ENCODE results near the gene PNMA8C.

The PNMA8C gene

DNA sequence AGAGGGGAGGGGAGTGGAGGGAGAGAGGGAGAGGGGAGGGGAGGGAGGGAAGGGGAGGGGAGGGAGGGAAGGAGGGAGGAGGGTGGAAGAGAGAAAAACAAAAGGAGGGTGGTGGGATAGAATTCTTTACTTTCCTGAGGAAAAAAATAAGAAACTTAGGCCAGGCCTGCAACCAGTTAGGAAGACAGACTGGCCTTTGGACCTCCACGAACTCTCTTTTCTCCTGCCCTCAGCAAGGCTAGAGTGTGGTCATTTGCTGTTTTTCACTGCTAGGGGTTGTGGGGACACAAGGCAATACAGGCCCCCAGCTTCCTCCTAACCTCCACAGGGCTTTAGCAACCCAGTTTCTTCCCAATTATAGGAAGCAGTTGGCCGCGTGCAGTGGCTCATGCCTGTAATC is 19.5 kb downstream of the PNMA8C start:
- POLR2A ChIA-PET: interaction anchor here (1.2 kb wide), 1 partner anchor 23 kb away, joined by 3 read pairs; no protein-coding TSS in a partner anchor
- DNase-seq (ENCODE audit: extremely low spot score): no peak
- CTCF ChIA-PET: no interaction called here
- TF ChIP-seq TARDBP (IDR thresholded peaks at IDR 0.05) (no peak), HDGF (IDR thresholded peaks at IDR 0.05; ENCODE audit: borderline replicate concordance) (no peak), LEF1 (IDR thresholded peaks at IDR 0.05; ENCODE audit: borderline replicate concordance) (no peak), BHLHE40 (IDR thresholded peaks at IDR 0.05; ENCODE audit: borderline replicate concordance) (no peak), FOXK2 (IDR thresholded peaks at IDR 0.05) (no peak), SUZ12 (IDR thresholded peaks at IDR 0.05) (no peak), L3MBTL2 (conservative IDR thresholded peaks at IDR 0.05) (no peak), ELF4 (IDR thresholded peaks at IDR 0.05) (no peak), ZNF384 (IDR thresholded peaks at IDR 0.05) (no peak), SP1 (IDR thresholded peaks at IDR 0.05) (no peak), ARNT (IDR thresholded peaks at IDR 0.05) (no peak), FOXA1 (IDR thresholded peaks at IDR 0.05) (no peak), CTBP1 (IDR thresholded peaks at IDR 0.05; ENCODE audit: borderline replicate concordance) (no peak), FOXM1 (IDR thresholded peaks at IDR 0.05; ENCODE audit: borderline replicate concordance) (no peak), NFRKB (IDR thresholded peaks at IDR 0.05) (no peak)
- TF ChIP-seq, protein P1, sequence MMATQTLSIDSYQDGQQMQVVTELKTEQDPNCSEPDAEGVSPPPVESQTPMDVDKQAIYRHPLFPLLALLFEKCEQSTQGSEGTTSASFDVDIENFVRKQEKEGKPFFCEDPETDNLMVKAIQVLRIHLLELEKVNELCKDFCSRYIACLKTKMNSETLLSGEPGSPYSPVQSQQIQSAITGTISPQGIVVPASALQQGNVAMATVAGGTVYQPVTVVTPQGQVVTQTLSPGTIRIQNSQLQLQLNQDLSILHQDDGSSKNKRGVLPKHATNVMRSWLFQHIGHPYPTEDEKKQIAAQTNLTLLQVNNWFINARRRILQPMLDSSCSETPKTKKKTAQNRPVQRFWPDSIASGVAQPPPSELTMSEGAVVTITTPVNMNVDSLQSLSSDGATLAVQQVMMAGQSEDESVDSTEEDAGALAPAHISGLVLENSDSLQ (IDR thresholded peaks at IDR 0.05): no peak

DNA sequence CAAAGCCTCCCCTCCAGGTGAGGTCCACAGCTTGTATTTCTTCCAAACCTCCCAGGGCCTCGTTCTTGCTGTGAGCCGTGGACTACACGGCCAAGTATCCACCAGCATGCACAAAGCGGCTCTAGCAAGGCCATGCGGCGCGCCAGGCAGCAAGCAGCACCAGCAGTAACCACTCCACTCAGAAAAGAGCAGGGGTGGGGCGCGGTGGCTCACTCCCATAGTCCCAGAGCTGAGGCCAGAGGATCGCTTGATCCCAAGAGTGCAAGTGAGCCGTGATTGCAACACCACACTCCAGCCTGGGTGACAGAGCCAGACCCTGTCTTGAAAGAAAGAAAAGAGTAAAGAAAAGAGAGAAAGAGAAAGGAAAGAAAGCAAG is 20.1 kb downstream of the PNMA8C start:
- TF ChIP-seq, protein P1 (IDR thresholded peaks at IDR 0.05): no peak
- TF ChIP-seq SUZ12 (IDR thresholded peaks at IDR 0.05): no peak
- TF ChIP-seq ARNT (IDR thresholded peaks at IDR 0.05): no peak
- DNase-seq (ENCODE audit: extremely low spot score): no peak
- CTCF ChIA-PET: interaction anchor here (0.8 kb wide), 1 partner anchor 13 kb away, joined by 3 read pairs; no protein-coding TSS in a partner anchor
- POLR2A ChIA-PET: no interaction called here

DNA sequence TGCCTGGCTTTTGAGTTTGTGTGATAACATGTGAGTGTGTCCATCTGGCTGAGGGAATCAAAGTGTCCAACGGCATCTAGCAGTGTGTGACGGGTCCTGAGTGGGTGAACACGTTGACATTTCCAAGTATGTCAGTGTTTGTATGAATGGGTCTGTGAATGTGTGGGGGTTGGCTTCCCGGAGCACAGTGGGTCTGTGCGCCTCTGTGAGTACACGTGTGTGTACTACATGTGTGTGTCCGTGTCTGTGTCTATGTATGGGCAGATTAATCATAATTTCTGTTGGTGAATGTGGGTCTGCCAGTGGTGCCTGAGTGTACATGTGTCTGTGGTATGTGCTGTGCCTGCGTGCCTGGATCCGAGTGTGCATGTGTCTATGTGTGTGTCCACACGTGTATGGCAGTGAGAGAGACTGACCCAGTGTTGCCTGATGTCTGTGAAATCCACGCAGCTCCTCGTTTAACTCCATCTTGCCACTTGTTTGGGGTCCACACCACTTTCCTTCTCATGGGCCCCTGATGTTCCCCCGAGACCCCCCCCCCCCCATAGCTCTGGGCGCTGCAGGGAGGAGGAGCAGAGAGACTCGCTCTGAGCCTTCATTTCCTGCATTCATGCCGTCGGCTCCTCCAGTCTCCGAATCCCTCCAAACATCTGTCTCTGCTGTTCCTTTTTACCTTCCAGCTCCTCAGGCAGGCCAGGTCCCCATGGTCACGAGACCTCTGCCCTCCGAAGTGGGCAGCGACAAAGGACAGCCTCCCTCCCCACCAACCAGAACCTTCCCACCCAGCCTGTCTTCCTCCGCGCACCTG is 20.7 kb downstream of the PNMA8C start:
- no peak for DNase-seq (ENCODE audit: extremely low spot score)
- ChIA-PET POLR2A (no interaction called here), CTCF (interaction anchor here (0.8 kb wide), 1 partner anchor 12 kb away, joined by 3 read pairs; no protein-coding TSS in a partner anchor)
- TF ChIP-seq, protein P1 (IDR thresholded peaks at IDR 0.05): no peak
- TF ChIP-seq ELF4 (IDR thresholded peaks at IDR 0.05) (no peak), FOXA1 (IDR thresholded peaks at IDR 0.05) (no peak), BHLHE40 (IDR thresholded peaks at IDR 0.05; ENCODE audit: borderline replicate concordance) (no peak), ZNF384 (IDR thresholded peaks at IDR 0.05) (no peak), TARDBP (IDR thresholded peaks at IDR 0.05) (no peak), ARNT (IDR thresholded peaks at IDR 0.05) (no peak), LEF1 (IDR thresholded peaks at IDR 0.05; ENCODE audit: borderline replicate concordance) (no peak), FOXM1 (IDR thresholded peaks at IDR 0.05; ENCODE audit: borderline replicate concordance) (no peak), SUZ12 (IDR thresholded peaks at IDR 0.05) (no peak), HDGF (IDR thresholded peaks at IDR 0.05; ENCODE audit: borderline replicate concordance) (no peak), FOXK2 (IDR thresholded peaks at IDR 0.05) (no peak), SP1 (IDR thresholded peaks at IDR 0.05) (no peak), L3MBTL2 (conservative IDR thresholded peaks at IDR 0.05) (no peak), CTBP1 (IDR thresholded peaks at IDR 0.05; ENCODE audit: borderline replicate concordance) (no peak), NFRKB (IDR thresholded peaks at IDR 0.05) (no peak)

DNA sequence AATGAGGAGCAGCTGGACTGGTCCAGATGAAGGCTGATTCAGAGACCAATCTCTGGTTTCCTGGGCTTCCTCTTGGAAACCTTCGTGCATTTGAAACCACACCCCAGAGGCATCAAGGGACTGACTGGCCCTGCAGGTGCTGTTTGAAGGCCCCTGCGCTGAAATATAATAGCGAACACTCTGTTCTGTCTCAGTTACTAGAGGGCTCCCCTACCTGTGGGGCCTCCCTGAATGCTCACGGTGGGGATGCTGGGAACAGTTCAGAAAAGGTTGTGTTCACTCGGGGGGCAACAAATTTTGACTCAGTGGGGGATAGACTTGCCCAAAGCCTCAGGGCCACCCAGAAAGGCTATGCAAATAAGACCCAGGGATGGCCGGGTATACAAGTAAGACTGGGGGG is 21.8 kb downstream of the PNMA8C start:
- ChIA-PET POLR2A (no interaction called here), CTCF (no interaction called here)
- TF ChIP-seq NFRKB (IDR thresholded peaks at IDR 0.05) (no peak), LEF1 (IDR thresholded peaks at IDR 0.05; ENCODE audit: borderline replicate concordance) (no peak), L3MBTL2 (conservative IDR thresholded peaks at IDR 0.05) (no peak), CTBP1 (IDR thresholded peaks at IDR 0.05; ENCODE audit: borderline replicate concordance) (no peak), FOXK2 (IDR thresholded peaks at IDR 0.05) (no peak), BHLHE40 (IDR thresholded peaks at IDR 0.05; ENCODE audit: borderline replicate concordance) (no peak), FOXM1 (IDR thresholded peaks at IDR 0.05; ENCODE audit: borderline replicate concordance) (no peak), SUZ12 (IDR thresholded peaks at IDR 0.05) (no peak)
- TF ChIP-seq, protein P1 (IDR thresholded peaks at IDR 0.05): no peak
- DNase-seq (ENCODE audit: extremely low spot score): no peak

DNA sequence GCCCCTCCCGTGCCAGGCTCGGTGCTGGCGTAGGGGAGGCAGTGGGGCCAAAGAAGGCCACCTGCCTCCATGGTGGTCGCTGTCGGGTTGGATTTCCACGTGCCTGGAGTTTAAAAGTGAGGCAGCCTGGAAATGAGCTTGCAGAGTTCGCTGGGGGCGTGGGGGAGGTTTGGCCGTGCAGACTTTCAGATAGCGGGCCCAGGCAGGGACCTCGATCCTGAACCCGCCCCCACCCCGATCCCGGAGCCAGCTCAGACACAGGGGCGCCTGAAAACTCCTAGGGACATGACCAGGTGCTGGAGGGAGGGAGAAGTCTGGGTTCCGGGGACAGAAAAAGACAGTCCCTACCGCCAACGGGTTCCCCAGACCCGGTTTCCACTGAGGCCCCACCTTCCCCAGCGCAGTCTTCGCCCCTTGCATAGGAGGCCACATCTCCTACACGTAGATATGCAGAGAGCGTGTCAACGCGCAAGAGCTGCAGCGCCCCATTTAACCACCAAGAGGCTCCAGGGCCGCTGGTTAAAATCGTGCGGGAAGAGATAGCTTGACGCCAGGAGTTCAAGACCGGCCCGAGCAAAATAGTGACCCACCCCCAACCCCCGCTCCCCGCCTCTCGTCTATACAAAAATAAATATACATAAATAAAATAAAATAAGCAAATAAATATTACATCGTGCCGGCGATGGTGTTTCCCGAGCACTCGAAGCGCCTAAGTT is 23.8 kb downstream of the PNMA8C start:
- CTCF ChIA-PET: interaction anchor here (0.6 kb wide), 1 partner anchor 59 kb away, joined by 4 read pairs; no protein-coding TSS in a partner anchor
- DNase-seq (ENCODE audit: extremely low spot score): no peak
- TF ChIP-seq FOXK2 (IDR thresholded peaks at IDR 0.05) (no peak), CTBP1 (IDR thresholded peaks at IDR 0.05; ENCODE audit: borderline replicate concordance) (no peak), L3MBTL2 (conservative IDR thresholded peaks at IDR 0.05) (no peak), ARNT (IDR thresholded peaks at IDR 0.05) (no peak), ZNF384 (IDR thresholded peaks at IDR 0.05) (no peak), FOXM1 (IDR thresholded peaks at IDR 0.05; ENCODE audit: borderline replicate concordance) (no peak), SUZ12 (IDR thresholded peaks at IDR 0.05) (no peak), TARDBP (IDR thresholded peaks at IDR 0.05) (no peak), FOXA1 (IDR thresholded peaks at IDR 0.05) (no peak), NFRKB (IDR thresholded peaks at IDR 0.05) (no peak), HDGF (IDR thresholded peaks at IDR 0.05; ENCODE audit: borderline replicate concordance) (no peak), SP1 (IDR thresholded peaks at IDR 0.05) (no peak), ELF4 (IDR thresholded peaks at IDR 0.05) (no peak), BHLHE40 (IDR thresholded peaks at IDR 0.05; ENCODE audit: borderline replicate concordance) (no peak)
- TF ChIP-seq, protein P1 (IDR thresholded peaks at IDR 0.05): no peak
- POLR2A ChIA-PET: interaction anchor here (0.6 to 1.3 kb wide), 2 partner anchors 8 to 636 kb away, joined by 3 to 5 read pairs; partner anchors contain the start of genes CCDC8 and SIX5

All from HEK293T (cell line).